ENCODE data around the gene SEM1.

DNA sequence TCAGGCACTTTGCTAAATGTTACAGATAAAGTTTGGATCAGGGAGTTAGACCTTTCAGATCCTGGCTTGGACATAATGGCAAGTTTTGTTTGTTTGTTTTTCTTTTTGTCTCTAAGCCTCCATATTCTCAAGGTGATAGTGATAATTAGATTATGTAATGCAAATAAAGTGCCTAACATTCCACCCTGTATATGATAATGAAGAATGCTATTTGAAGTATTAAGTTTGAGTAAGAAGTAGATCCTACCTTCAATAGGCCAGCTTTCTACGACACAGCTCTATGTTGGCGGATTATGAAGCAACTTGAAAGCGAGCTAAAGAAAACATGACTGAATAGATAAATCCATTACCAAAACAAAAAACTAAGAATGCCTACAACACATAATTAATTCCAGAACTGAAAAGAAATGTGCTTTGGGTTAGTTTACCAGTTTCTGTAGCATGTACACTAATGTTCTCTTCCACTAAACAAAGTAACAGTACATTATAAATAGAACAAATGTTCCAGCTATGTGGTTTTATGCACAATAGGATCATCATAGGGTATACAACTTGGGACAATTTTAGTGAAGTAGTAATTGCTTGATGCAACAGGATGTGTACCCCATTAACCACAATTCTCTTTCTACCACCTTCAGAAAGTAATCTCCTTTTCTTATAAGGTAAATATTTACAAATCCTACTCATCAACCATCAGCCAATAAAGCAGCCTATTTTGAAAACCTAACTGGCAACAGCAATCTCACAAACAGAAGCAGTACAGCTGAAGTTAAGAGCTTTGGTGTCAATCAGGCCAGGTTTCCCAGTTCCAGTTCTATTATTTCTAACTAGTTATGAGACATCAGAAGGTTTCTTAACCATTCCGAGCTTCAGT, 1.5 kb downstream of the SEM1 start:
- TF ChIP-seq, protein P1, sequence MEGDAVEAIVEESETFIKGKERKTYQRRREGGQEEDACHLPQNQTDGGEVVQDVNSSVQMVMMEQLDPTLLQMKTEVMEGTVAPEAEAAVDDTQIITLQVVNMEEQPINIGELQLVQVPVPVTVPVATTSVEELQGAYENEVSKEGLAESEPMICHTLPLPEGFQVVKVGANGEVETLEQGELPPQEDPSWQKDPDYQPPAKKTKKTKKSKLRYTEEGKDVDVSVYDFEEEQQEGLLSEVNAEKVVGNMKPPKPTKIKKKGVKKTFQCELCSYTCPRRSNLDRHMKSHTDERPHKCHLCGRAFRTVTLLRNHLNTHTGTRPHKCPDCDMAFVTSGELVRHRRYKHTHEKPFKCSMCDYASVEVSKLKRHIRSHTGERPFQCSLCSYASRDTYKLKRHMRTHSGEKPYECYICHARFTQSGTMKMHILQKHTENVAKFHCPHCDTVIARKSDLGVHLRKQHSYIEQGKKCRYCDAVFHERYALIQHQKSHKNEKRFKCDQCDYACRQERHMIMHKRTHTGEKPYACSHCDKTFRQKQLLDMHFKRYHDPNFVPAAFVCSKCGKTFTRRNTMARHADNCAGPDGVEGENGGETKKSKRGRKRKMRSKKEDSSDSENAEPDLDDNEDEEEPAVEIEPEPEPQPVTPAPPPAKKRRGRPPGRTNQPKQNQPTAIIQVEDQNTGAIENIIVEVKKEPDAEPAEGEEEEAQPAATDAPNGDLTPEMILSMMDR (IDR thresholded peaks at IDR 0.05; ENCODE audit: low read depth, low read length), result no peak
- TF ChIP-seq POLR2A (IDR thresholded peaks at IDR 0.05; ENCODE audit: extremely low read depth, insufficient read length) (no peak), MYC (IDR thresholded peaks at IDR 0.05; ENCODE audit: low read depth, low read length) (no peak)
- TF ChIP-seq, protein P2, sequence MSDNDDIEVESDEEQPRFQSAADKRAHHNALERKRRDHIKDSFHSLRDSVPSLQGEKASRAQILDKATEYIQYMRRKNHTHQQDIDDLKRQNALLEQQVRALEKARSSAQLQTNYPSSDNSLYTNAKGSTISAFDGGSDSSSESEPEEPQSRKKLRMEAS (IDR thresholded peaks at IDR 0.05; ENCODE audit: low read depth, low read length), result no peak
